Measurements from ENCODE around the gene HBG2.

GRCh38 chr11:5251746-5252145 is 2.8 kb downstream of the HBG2 start:
- TF ChIP-seq CTCF (IDR thresholded peaks at IDR 0.05; ENCODE audit: low read length) (no peak), EZH2phosphoT487 (IDR thresholded peaks at IDR 0.05; ENCODE audit: low read length) (no peak), EZH2 (optimal IDR thresholded peaks at IDR 0.05; ENCODE audit: low read depth, low read length) (no peak)
